ENCODE data around the gene HMGXB3.

DNA sequence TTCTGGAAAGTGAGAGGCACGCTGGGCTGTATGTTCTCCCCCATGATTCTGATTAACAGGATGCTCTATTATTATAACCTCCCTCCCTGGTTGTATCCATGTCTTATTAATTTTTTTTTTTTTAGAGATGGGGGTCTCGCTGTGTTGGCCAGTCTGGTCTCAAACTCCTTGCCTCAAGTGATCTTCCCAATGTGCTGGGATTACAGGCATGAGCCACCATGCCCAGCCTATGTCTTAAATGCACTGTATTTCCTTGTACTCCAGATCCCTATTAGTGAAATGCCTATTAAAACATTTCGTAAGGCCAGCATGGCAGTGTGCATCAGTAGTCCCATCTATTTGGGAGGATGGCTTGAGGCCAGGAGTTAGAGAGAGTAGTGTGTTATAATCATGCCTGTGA is 7.1 kb upstream of the HMGXB3 start:
- TF ChIP-seq BACH2 (CRISPR knock-in tag; IDR thresholded peaks at IDR 0.05; ENCODE audit: borderline replicate concordance) (no peak), ZFP30 (CRISPR knock-in tag; IDR thresholded peaks at IDR 0.05) (no peak), ARNTL (CRISPR knock-in tag; IDR thresholded peaks at IDR 0.05; ENCODE audit: borderline replicate concordance, low read depth) (no peak), PPARA (CRISPR knock-in tag; IDR thresholded peaks at IDR 0.05; ENCODE audit: borderline replicate concordance) (no peak)
